Stimulated activated naive CD4-positive, alpha-beta T cell (primary cell): ENCODE measurements around the gene MICAL2.

ENCODE experiments used
- DNase-seq, 6 experiments: peaks; one replicate each; lab custom pipeline; 2025; lab: John Stamatoyannopoulos, UW

Gene MICAL2

DNA sequence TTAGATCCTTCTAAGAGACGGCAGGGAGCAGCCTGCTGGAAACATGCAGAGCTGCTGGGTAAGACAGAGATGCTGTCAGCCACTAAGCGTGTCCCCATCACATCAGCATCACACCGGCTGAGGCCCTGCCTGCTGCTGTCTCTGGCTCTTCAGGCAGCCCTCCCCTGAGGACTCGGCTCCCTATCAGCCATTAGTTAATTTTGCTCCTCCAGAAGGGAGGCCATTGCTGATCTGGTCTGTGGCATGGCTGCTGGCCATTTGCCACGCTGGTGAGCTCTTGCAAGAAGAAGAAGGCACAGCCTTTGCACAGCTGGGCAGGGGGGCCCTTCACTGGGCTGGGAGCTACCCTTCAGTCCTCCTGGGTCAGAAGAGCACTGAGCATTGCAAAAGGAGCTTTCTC lies 135.8 kb downstream of the MICAL2 start:
- no peak for DNase-seq

DNA sequence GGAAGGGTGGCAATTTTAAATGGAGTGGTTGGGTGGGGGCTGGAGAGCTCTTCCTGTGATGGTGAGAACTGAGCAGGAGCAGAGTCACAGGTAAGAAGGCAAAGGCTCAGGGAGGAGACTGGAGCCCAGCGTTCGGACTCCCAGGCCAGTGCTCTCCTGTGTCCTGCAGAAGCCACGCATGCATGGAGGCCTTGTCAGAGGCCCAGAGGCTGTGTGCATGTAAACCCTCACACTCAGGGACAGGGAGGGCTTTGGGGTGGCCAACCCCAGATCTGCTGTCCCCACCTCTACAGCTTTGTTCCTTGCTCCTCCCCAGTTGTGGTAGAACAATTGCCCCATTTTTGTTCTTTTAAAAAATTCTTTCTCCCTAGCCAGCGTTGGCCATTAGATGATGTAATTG lies 136.6 kb downstream of the MICAL2 start:
- DNase-seq, result no peak

DNA sequence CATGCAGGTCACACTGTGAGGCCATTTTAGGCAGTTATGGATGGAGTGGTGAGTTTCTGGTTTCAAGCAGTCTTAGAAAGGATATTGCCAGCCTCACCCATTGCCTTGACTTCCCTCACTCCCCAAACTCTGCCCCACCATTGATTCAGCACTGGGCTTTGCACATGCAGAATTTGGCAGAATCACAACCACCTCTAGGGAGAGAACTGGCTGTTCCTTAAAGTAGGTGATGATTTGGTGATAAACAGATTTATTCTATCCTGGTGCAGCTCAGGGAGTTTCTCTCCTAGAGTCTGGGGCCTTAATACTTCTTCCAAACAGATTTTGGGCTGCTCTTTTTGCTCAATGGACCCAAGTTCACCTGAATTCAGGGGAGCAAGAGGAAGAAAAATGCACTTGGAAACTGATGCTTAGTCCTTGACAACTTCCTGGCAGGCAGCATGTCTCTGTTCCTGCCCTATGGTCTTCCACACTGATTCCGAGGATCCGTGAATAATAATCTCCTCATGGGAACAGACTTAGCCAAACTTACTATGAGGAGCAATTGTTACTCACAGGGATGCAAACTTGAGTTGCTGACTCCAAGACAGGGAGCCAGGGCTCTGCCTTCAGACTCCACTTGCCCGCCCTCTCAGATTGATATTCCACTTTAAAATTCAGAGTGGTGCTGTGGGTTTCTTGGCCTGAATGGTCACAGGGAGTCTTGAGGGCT lies 137.3 kb downstream of the MICAL2 start:
- DNase-seq, result no peak

DNA sequence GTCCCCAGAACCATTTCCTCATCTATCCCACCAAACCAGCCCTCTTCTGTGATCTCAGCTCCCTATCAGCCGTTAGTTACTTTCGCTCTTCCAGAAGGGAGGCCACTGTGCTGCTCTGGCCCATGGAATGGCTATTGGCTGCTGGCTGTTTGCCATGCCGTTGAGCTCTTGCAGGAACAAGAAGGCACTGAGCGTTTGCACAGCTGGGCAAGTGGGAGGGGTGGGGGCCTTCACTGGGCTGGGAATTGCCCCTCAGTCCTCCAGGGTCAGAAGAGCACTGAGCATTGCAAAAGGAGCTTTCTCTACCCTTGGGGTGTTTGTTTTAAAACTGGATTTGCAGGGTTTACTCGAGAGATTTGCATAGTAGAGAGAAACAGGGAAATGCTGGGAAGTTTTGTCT lies 137.9 kb downstream of the MICAL2 start:
- DNase-seq, result no peak

DNA sequence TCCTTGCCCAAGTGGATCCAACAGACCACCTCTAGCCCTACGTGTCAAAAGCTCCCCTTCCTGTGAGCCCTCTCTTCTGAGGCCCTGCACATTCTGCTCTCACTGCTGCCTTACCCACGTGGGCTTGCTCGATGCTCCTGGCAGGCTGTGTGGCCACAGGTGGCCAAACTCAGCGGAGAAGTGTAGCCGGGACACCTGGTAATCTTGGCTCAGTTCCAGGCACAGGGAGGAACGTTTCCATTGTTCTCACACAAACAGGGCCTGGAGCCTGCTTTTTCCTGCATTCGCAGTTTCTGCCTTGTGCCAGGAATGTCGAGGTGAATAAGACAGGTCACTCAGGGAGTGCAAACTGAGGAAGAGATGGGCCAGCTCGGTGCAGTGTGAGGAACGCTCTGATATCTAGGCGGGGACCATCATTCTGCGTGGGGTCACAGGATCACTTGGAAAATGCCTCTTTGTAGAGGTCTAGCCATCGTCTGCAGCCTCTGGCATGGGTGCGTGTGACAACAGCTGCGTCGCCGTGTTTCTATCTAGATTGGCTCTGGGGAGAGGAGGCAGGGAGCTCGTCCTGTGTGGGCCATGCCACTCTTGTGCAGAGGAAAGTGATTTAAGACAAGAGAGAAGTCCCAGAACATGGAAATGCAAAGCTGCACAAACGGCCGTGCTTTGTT lies 139.3 kb downstream of the MICAL2 start:
- DNase-seq, result no peak

DNA sequence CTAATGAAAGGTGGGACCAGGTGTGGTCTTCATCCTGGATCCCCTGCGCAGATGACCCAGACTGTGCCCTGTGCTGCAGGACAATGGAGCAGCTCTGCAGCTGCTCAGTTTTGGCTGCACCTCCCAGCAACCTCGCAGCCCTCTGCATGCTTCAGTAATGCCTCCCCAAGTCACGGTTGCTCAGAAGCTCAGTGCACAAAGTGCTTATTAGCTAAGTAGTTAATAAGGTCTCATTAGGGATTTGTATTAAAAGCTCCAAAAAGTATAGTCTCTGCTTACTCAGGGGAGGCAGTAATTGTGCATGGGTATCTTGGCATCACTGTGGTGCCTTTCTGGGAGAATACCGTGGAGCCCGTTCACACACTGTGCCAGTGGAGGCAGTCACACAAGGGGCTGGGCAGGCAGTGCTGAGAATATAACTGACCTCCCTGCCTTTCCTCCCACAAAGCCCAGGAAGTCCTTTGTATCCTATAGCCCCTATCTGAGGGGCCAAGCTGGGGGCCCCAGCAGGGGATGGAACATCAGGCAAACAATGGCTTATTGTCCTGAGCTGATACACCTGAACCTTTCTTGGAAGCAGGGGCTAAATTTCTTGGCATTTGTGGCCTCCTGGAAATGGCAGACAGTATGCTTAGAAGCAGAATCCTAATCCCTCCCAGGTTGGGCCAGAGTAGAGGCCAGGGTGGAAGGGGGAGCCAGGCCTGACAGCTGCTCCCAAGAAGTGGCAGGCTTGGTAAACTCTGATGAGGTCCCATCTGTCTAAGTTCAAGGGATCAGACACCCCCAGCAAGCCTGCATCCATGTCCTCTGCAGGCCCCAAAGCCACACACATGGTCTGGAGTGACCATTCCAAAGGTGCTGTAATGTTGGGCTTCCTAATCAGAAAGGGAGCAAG lies 141.5 kb downstream of the MICAL2 start:
- DNase-seq, result no peak

DNA sequence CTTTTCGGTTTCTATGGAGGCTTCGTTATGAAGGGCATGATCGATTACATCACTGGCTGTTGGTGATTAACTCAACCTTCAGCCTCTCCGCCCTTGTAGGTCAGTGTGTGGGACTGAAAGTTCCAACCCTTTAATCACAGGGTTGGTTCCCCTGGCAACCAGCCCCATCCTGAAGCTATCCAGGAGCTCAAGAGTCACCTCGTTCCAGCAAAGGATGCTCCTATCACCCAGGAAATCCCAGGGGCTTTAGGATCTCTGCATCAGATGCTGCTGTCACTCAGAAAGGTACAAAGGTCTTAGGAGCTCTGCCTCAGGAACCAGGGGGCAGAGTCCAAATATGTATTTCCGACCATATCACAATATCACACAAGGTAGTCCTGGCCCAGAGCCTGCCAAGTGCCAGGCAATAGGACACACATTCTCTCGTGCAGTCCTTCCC lies 143.5 kb downstream of the MICAL2 start:
- DNase-seq, result no peak

DNA sequence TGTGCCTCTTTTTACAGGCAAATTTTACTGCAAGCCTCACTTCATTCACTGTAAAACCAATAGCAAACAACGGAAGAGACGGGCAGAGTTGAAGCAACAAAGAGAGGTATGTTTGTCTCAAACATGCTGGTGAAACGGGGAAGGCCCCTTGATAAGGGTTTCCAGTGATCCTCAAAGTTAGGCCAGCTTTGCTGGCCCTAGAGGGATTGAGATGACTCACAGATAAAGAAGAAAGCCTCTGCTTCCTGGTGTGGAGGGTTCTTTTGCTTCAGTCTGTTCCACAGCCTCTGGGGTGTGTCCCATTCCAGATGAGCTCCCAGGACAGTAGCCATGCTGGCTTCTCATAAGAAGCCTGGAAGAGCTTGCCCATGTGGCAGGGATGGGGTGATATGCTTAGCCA lies 148.1 kb downstream of the MICAL2 start:
- DNase-seq, result no peak

DNA sequence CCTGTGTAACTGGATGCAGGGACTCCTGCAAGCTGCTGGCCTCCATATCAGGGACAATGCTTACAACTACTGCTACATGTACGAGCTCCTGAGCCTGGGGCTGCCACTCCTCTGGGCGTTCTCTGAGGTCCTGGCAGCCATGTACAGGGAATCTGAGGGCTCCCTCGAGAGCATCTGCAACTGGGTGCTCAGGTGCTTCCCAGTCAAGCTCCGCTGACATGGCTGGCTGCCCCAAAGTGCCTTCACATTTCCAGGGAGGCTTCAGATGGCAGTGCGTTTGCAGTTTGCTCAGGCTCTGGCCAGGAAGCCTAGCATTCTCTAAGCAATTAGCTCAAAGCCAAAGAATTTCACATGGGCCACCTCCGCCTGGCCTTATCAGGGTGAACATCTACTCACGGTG lies 149.6 kb downstream of the MICAL2 start:
- DNase-seq, result no peak

DNA sequence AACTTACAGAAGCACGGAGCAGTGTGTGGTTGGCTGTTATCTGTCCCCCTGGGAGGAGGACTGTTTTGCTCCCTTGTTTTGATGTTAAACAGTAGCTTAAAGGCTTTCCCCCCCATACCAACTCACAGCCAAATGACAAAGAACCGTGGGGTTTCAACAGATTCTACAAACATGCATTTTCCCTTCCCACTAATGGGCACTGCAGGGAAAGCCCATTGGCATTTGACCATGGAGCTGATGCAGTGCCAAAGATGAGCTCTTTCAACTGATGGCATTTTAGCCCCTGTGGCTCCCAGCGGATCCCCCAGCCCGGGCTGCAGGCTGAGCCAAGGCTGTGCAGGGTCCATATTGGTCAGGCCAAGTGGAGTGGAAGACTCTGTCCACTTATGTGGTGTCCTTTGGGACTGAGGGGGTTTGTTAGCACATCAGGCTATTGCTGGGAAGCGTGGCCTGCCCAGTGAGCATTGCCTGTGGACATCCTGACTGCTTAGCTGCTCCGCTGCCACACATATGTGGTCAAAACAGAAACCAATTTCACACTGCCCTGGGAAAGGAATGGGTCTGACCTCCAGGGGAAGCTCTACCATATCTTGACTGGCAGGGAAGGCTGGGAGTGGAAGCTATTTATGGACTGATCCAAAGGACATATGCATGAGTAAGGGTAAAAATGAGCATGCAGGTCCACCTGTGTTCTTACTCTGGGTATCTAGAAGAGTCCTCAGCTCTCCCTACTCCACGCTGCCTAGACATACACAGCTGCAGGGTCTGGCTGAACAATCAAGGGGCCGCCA lies 150.5 kb downstream of the MICAL2 start:
- no peak for DNase-seq

DNA sequence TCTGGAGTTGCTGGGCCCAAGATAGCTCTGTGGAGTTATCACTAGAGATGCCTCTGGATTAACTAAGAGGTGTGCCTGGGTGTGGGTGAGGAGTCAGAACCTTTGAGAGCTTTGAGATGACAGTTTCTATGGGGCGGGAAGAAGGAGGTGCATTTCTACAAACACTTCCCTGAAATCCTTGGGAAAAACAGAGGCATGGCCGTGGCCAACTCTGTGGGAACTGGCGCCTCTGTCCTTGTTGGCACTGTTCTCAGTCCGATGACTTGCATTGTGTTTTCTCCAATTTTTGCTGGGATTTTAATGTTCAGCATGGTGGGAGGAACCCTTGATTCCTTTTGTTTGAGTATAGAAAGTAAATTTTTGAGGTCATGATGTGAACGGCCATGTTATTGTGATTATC lies 151.2 kb downstream of the MICAL2 start:
- no peak for DNase-seq

DNA sequence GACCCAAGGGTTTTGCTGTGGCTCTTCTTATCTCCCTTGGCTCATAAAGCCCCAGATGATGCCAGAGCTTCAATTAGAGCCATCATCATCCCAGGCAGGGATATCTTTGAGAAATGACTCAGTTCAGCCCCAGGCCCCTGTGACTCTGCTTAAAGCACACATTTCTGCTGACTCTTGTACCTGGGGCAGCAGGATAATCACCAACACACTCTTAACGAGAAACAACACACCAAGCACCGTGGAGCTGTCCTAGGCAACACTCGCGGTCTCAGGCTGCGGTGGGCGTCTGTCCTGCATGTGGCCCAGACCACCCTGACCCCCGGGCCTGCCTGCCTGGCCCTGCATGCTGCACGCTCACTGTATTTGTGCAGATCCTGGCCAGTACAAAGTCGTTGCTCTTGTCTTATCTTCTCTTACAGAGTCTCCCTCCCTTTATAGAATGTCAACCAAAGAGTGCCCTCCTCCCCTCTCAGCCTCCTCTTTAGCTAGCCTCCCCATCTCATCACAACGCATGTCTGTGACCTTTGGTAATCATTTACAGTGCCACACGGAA lies 152.8 kb downstream of the MICAL2 start:
- DNase-seq, result no peak

DNA sequence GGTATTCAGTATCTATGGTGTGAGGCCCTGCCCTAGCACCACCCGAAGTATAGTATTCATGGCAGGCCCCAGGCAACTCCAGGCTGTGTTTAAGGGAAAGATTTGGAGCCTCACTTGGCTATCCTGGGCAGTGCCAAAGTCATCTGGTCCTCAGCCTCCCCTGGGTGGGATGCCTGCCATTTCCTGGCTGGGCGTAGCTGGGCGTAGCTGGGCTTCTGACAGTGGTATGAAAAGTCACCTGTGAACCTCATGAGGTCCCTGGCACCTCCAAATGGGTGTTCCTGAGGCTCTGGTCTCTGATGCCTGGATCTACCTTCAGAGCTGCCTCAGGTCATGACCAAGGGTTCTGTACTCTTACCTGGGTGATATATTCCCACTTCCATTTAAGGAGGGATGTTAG lies 154.0 kb downstream of the MICAL2 start:
- no peak for DNase-seq

DNA sequence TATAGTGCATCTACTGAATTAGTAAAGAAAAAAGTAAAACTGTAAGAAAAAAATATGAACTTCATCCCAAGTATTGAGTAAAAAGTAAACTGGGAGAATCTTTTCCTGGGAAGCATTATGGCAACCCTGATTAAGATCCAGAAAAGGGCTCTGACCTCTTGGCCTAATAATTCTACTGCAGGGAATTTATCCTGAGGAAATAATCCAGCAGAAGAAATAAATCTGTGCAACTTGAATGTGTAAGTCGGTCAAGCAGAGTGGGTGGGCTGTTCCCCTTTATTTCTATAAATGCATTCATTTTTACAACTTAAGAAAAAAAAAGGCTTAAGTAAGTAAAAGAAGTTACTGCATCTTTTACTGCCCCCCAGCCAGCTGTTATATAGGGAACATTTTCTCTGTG lies 155.7 kb downstream of the MICAL2 start:
- no peak for DNase-seq

DNA sequence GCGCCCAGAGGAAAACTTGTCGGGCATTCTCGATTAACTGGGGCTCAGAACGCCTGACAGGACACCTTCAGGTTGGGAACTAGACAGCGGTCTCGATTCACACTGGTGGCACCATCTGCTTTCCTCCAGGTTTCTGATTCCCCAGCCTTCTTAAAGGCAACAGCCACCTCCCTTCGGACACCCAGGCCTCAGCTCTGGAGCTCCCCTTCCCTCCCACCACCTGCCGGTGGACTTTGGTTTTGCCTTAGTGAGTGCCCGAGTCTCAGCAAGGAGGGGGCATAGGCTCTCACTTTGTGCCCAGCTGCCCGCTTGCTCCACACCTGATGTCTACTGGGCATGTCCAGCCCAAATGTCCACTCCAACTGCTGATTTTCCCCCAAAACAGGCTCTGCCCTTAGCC lies 156.6 kb downstream of the MICAL2 start:
- DNase-seq, result no peak

DNA sequence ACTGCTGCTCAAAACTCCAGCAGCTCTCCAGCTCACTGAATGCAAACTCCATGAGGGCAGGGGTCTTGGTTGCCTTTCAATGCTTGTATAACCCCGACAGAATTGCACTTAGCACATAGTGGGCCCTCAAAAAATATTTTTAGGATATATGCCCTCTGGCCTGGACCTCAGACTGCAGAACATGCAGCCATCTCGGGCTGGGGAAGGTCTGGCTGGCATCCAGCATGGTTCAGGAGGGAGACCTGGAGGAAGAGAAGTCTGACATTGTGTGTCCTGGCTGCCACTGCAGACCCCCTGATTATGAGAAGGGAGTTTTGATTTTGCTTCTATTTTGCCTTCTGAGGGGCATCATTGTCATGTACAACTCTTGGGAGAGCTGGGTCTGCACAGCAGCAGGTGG lies 157.5 kb downstream of the MICAL2 start:
- no peak for DNase-seq

DNA sequence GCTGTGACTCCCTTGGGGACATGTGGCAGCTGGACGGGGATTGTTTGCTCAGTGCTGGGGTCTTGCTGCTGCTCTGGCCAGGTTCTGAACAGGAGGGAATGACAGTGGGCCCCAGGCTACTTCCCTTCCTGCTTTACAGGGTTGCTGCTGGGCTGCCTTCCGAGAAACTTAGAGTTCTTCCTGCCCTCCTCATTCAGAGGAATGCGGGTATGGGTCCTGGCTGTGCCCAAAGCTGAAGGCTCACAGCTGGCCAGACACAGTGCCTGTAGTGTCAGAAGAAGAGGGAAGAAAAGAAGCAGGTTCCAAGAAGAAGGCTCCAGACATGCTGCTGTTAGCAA lies 158.7 kb downstream of the MICAL2 start:
- no peak for DNase-seq

DNA sequence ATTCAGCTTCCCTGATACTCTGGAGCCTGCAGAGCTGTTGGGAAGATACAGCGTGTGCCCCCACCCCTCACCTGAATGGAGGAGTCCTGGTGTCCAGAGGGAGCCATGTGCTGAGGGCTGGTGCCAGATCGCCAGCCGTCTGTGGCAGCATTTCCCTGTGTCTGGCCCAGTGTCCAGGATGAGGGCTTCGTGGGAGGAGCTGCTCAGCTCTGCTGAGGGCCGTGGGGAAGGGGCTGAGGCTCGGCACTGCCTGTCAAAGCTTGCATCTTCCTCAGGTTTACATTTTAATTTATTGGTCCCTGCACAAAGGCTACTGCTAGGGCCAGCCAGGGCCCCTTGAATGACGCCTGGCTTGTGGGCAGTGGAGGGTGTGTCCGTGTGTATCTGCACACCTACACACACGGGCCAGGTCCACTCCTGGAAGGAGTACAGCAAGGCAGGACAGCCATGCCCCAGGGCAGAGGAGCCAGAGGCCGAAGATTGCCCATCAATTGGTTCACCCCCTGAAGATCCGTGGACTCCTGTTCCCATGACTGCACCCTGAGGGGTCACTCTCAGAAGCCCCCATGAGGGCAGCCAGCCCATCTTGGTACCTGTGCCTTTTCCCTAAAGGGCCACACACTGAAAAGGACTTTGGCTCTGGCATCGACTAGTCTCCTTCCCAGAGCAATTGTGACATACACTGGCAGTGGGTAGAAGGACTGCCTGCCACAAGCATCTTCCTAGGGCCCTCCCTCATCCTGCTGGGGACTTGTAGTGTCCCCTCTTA lies 159.2 kb downstream of the MICAL2 start:
- no peak for DNase-seq

DNA sequence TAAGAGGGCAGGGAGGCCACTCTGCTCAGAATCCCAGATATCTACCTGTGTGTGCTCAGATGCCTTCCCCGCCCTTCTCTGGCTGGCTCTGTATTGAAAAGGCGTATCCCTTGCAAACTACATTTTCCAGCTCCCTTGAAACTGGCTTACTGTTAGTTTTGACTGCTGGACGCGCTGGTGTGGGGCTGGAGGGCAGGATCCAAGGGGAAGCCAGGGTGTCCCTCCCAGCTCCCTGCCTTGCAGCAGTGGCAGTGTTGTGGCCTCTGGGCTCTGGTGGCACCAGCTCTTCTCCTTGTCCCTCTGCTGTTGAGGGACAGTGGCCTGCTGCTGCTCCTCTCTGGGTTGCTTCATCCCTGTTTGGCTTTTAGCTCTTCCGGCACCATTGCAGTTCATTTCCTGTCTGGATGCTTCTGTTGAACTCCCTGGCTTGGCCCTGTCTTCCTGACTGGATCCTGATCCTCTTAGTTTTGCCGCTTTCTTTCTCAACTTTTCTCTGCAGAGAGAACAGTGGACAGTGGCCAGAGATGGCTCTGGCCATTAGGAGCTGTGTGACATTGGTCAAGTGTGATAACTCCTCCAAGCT lies 159.9 kb downstream of the MICAL2 start:
- no peak for DNase-seq

DNA sequence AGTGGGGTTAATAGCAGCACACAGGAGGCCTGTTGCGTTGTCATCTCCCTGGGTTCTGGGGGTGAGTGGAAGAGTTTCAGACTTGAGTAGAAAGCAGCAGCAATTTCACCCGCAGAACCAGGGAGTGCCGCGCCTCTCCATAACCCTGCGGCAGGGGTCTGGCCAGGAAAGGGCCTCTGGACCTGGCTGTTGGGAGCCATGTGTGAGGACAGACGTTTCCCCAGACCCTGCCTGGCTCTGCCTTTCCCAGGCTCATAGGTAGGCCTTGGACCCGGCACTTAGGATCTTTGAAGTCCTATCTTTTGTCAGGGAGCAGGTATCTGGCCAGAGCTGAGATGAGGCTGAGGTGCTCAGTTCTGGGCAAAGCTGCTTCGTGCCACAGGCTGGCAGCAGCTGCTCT lies 160.4 kb downstream of the MICAL2 start:
- no peak for DNase-seq

DNA sequence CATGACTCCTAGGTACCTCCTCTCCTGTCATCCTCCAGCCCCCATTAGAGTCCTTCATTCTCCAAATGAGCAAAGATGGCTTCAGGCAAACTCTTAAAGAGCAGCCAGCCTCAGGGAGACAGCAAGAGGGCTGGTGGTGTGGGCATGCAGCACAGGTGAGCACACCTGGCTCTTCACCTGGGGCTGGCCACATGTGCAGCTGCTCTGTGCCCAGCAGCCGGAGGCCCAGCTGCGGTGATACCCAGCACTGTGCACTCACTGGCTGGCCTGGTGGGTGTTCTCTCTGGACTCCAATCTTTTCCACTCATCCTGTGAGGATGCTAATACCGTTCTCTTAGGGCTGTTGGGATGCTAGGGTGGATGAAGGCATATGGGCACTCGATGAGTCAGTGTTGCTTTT lies 160.9 kb downstream of the MICAL2 start:
- DNase-seq, result no peak
